ENCODE measurements around the gene FGFR3.

DNA sequence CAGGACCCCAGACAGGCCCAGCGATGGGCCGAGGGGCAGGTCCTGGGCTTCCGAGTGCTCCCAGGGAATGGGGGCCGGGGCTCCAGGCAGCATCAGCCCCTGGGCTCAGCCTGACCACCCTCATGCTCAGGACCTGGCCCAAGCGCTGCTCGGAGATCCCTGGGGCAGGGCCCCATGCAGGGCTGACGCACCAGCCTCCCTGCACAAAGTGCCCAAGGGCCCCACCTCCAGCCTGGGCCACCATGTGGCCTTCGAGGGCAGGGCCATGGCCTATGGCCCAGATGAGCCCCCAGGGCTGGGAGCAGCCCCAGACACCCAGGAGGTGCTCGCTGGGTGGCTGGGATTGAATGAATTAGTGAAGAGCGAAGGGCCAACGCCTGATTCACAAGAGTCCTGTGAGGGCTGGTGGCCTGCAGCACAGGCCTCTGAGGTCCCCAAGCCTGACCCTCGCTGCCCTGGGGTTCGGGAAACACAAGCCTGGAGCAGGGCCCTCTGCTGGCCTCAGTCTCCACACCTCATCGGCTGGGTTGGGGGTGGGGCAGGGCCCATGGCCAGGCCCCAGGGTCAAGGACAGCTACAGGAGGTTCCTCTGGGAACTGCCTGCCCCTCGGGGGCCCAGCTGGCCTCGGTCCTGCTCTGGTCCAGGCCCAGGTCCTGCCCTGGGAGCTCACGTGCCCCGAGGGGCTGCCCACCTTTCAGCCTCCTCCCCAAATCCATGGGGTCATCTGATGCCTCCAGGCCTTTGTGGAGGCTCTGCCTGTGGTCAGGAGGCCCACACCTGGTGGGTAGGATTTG lies 13.3 kb upstream of the FGFR3 start:
- TF ChIP-seq TAF1 (IDR thresholded peaks at IDR 0.05; ENCODE audit: borderline replicate concordance, insufficient read depth, low read length) (no peak), SIN3A (IDR thresholded peaks at IDR 0.05; ENCODE audit: borderline replicate concordance, insufficient read depth, low read length) (no peak), FOXP2 (optimal IDR thresholded peaks at IDR 0.05; ENCODE audit: borderline replicate concordance, extremely low read depth, extremely low read length, insufficient read depth) (no peak)
- TF ChIP-seq, protein P1, sequence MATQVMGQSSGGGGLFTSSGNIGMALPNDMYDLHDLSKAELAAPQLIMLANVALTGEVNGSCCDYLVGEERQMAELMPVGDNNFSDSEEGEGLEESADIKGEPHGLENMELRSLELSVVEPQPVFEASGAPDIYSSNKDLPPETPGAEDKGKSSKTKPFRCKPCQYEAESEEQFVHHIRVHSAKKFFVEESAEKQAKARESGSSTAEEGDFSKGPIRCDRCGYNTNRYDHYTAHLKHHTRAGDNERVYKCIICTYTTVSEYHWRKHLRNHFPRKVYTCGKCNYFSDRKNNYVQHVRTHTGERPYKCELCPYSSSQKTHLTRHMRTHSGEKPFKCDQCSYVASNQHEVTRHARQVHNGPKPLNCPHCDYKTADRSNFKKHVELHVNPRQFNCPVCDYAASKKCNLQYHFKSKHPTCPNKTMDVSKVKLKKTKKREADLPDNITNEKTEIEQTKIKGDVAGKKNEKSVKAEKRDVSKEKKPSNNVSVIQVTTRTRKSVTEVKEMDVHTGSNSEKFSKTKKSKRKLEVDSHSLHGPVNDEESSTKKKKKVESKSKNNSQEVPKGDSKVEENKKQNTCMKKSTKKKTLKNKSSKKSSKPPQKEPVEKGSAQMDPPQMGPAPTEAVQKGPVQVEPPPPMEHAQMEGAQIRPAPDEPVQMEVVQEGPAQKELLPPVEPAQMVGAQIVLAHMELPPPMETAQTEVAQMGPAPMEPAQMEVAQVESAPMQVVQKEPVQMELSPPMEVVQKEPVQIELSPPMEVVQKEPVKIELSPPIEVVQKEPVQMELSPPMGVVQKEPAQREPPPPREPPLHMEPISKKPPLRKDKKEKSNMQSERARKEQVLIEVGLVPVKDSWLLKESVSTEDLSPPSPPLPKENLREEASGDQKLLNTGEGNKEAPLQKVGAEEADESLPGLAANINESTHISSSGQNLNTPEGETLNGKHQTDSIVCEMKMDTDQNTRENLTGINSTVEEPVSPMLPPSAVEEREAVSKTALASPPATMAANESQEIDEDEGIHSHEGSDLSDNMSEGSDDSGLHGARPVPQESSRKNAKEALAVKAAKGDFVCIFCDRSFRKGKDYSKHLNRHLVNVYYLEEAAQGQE (IDR thresholded peaks at IDR 0.05; ENCODE audit: insufficient read depth in 1 of 2, low read depth in 2 of 2, low read length in 2 of 2) = no peak

Measured in PFSK-1 (cell line).